ENCODE results near the gene TMEM184A.
"Not testable (repeated sequence)": the region's sequence is repeated elsewhere in the genome, so short reads cannot be mapped to it uniquely, and the experiment has no call there.

TMEM184A gene

DNA sequence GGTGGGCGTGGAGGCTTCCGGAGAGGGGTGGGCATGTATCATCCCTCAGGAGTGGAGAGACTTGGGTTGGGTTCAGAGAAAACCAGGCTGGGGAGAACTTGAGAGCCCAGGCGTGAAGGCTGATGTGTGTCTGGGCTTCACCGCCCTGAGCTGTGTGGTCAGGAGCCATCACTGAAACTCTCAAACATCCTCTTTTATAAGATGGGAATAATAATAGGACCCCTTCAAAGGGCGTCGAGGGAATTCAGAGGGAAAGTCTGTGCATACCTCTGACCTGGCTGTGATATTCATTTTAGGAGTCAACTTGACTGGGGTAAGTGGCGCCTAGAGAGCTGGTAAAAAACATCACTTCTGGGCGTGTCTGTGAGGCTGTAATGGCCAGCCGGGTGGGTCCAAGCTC, 34.9 kb upstream of the TMEM184A start:
- DNase-seq (ENCODE audit: low read depth in 4 of 4, low spot score in 1 of 4): no peak

DNA sequence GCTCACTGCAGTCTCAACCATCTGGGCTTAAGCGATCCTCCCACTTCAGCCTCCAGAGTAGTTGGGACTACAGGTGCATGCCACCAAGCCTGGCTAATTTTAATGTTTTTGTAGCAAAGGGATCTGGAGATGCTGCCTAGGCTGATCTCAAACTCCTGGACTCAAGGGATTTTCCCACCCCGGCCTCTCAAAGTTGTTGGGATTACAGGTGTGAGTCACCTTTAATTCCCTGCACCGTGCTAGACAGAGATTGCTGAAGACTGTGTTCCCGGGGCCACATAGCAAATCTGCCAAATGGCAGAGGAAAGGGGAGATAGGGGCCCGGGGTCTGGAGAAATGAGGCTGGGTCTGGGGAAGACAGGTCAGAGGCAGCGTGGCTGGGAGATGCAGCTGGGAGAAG, 34.5 kb upstream of the TMEM184A start:
- no peak for DNase-seq (ENCODE audit: low read depth in 4 of 4, low spot score in 1 of 4)

DNA sequence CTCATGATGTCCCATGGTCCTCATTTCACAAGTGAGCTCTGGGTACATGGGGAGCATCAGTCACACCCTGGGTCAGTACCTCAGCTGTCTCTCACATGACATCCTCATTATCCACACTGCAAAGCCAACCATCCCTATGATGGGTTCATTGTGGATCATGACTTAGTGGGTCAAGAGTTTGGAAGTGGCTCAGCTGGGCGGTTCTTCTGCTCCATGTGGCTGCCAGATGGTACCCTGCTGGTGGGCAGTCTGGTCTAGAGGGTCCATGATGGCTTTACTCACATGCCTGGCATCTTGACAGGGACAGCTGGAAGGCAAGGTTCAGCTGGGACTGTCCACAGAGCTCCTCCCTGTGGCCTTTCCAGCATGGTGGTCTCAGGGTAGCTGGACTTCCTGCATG, 33.0 kb upstream of the TMEM184A start:
- no peak for DNase-seq (ENCODE audit: low read depth in 4 of 4, low spot score in 1 of 4)

DNA sequence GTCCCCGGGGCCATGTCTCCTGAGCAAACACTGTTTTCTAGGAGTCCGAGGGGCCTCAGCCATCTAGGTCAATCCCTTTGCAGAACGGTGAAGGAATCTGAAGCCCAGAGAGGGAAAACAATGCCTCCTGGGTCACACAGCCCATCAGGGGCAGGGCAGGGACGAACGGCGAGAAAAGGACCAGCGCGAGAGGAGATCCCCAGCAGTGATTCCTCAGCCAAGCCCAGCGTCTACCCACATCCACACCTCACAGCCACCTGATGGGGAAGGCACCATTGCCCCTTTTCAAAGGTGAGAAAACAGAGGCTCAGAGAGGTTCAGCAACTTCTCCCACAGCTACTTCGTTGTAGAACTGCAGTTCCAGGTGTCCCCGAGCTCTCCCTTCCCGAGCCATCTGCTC, 31.7 kb upstream of the TMEM184A start:
- no peak for DNase-seq (ENCODE audit: low read depth in 4 of 4, low spot score in 1 of 4)

DNA sequence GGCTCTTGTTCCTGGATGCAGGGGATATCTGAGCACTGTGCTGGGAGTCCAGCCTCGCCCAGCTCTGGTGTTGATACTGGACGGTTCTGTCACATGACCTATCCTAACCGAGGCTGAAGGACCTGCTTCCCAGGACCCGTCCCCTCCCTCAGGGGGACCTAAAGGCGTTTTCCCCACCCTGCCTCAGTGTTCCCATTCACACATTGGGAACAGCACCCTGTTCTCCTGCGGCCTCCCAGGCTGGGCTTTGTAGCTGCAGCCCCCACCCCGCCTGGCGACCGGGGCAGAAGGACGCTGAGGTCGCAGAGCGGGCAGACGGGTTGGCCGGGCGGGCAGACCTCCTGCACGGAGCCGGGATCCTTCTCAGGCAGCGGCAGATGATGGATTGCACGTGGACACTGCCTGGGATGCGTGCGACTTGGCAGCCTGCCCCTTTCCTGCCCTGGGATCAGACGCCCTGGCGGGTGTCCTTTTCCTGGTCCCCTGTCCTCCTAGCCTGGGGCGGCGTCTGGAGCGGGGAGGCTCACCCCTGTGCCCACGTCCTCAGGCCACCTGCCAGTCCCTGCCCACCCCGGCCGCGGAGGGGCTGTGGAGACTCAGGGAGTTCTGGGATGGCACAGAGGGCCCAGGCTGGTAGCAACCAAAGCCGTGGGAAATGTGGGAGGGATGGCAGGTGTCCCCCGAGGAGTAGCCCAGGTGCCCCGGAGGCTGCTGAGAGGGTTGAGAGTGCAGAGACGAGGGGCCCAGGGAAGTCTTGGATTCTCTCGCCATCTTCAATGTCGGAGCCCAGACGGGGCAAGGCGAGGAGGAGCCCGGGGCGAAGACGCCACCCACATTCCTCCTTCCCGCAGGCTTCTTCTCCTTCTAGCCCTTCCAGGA, 31.1 kb upstream of the TMEM184A start:
- DNase-seq (ENCODE audit: low read depth in 4 of 4, low spot score in 1 of 4): no peak

DNA sequence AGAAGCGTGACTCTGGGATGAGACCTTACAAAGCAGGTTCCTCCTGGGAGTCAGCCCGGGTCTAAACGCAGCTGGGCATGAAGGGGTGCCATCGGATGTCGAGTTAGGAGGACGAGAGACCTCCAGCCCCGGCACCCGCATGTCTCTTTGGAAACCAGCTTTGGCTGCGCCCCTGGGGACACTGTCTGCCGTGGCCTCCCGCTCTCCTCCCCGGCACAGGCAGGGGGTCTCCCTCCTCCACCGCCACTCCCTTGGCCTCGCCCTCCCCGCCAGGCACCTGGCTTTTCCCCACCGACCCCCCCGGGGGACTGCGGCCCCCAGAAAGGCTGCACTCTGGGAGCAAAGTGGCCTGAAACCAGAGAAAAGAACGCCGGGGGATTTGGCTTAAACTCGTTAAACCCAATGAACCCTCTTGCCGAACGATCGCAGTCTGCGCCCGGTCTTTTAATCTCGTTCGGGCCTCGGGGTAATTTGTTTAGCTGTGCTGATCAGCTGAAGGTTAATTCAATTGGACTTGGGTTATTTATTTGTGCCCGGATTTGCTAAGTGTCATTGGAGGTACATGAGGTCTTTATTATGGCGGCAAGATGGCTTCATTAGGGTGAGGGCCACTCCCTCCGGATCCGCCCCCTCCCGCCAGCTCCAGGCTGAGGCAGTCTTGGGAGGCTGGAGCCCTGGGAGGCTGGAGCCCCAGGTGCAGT, 30.3 kb upstream of the TMEM184A start:
- DNase-seq (ENCODE audit: low read depth in 4 of 4, low spot score in 1 of 4): no peak

DNA sequence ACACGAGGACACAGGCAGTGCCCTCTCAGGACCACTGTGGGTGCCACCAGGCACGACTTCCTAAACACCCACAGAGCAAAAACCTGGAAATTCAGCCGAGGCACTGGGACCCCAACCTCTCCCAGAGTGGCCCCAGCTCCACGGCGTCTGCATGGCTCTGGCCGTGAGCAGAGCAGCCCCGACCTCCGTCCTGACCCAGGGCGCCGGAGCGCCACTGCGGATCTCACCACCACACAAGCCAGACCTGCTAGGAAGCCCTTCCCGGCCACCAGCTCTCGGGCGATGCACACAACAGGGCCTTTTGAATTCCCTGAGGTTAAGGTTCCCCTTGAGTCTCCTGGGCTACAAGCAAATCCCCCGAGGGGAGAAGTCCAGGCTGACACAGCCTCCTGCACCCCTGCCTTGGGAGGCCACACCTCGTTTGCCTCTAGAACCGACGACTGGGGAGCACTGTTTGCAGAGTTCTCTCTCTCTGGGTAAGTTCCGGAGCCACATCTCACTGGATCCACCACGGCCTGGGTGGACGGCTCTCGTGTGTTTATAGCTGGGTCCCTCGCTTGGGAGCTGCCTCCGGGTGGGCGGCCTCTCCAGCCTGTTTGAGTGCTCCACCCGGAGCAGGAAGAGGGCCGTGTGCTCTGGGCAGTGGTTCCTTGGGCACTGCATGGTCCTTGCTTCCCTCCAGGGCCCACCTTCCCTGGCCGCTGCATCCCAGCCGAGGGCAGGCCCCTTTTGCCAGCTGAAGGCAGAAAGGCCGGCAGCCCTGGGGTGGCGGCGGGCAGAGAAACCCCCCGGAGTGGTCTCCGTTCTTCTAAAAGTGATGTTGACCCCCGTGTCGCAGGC, 29.4 kb upstream of the TMEM184A start:
- DNase-seq (ENCODE audit: low read depth in 4 of 4, low spot score in 1 of 4): no peak

DNA sequence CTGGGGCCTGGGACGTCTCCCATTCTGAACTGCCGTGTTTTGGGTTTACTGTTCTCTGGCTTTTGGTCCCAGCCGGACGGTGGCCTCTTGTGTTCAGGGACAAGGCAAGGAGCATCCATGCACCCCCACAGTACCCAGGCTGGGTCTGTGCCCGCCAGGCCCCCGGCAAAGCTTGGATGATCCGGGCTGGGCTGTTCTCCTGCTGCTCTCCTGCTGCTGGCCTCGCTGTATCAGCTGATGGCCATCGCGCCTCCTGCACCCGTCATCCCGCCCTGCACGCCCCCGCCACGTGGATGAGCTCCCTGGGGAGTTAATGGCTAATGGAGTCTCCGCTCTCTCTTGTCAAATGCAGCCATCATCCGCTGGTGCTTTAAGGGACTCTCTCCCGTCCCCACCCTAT, 28.7 kb upstream of the TMEM184A start:
- DNase-seq (ENCODE audit: low read depth in 4 of 4, low spot score in 1 of 4): no peak

DNA sequence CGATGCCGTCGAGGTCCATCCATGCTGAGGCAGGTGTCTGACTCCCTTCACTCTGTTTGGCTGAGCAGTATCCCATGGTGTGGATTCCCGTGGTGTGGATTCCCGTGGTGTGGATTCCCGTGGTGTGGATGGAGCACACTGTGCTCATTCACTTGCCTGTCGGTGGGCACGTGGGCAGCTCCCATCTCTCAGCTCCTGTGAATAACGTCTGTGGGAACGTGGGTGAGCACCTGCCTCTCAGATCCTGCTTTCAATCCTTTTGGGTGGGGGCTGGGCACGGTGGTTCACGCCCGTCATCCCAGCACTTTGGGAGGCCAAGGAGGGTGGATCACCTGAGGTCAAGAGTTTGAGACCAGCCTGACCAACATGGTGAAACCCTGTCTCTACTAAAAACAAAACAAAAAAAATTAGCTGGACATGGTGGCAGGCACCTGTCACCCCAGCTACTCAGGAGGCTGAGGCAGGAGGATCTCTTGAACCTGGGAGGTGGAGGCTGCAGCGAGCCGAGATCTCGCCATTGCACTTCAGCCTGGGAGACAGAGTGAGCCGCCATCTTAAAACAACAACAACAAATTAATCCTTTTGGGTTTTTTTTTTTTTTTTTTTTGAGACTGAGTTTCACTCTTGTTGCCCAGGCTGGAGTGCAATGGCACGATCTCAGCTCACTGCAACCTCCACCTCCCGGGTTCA, 27.4 kb upstream of the TMEM184A start:
- DNase-seq (ENCODE audit: low read depth in 4 of 4, low spot score in 1 of 4): not testable (repeated sequence)

DNA sequence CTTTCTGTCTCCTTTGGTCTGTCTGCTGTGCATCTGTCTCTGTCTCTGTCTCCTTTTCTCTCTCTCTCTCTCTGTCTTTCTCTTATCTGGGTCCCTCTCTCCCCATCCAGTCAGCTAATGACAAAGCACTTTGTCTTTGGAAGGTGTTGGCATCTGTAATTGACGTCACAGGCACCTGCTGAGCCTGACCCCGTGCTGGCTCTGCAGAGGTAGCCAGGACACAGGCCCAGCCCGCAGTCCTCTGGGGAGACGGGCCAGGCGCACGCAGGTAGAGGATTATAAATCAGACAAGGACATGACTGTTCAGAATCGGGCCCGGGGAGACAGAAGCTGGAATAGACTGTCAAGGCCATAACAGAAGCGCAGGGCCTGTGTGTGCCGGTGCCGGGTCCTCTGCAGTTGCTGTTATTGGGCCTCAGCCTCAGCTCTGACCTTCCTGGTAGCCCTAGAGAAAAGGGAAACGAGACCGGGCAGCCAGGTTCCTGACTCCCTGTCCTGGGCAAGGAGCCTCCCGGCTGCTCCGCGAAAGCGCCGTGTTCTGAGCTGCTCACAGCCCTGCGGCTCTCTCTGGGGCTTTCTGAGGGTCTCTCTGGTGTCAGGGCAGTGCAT, 24.5 kb upstream of the TMEM184A start:
- DNase-seq (ENCODE audit: low read depth in 4 of 4, low spot score in 1 of 4): no peak

DNA sequence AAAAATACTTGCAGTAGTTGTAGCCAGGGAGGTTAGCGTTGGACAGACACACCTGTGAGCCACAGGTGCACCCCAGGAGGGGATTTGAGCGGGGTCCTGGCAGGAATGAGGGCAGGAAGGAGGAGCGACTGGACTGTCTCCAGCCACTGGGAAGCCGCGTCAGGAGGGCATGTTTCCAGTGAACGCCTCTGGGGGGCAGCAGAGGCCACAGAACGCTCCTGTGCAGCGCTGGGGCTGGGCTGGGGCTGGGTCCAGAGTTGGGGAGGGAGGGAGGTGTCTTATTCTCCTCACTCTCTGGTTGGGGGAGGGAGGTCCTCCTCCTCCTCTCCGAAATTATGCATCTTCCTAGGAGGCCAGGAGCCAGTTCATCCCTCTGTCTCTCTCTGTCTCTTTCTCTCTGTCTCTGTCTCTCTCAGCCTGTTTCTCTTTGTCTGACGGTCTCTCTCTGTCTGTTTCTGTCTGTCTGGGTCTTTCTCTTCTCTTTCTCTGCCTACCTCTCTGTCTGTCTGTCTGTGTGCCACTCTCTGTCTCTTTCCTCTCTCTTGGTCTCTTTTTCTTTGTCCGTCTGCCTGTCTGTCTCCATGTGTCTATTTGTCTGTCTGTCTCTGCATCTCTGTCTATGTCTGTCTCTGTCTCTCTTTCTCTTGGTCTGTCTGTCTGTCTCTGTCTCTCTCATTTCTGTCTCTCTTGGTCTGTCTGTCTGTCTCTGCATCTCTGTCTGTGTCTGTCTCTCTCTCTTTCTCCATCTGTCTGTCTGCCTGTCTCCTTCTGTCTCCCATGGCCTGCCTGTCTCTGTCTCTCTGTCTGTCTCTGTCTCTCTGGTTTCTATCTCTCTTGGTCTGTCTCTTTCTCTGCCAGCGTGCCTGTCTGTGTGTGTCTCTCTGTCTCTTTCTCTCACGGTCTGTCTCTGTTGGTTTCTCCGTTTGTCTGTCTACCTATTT, 23.7 kb upstream of the TMEM184A start:
- peak; percentile 48 to 67 (median 62) for DNase-seq (ENCODE audit: low read depth in 4 of 4, low spot score in 1 of 4)

DNA sequence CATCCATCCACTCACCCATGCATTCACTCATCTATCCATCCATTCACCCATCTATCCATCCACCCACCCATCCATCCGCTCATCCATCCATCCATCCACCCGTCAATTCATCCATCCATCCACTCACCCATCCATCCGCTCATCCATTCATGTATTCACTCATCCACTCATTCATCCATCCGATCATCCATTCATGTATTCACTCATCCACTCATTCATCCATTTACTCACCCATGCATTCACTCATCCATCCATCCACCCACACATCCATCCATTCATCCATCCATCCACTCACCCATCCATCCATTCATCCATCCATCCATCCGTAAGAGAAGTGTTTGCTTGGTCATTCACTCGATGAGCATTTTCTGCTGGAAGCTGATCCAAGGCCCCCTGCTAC, 22.5 kb upstream of the TMEM184A start:
- DNase-seq (ENCODE audit: low read depth in 4 of 4, low spot score in 1 of 4): no peak

DNA sequence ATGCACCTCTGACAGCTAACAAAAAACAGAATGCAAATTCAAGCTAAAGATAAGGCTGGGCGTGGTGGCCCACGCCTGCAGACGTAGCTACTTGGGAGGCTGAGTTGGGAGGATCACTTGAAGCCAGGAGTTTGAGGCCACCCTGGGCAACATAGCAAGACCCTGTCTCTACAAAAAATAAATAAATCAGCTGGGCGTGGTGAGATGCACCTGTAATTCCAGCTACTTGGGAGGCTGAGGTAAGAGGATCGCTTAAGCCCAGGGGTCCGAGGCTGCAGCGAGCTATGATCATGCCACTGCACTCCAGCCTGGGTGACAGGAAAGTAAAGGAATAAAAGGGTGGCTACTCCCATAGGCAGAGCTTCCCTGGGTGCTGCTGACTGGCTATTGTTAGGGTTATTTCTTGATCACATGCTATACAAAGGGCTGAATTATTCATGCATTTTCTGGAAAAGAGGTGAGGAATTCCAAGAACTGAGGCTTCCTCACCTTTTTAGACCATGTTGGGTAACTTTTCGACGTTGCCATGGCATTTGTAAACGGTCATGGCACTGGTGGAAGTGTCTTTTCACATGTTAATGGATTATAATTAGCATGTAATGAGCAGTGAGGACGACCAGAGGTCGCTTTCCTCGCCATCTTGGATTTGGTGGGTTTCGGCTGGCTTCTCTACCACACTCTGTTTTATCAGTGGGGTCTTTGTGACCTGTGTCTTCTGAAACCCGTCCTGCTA, 20.7 kb upstream of the TMEM184A start:
- DNase-seq (ENCODE audit: low read depth in 4 of 4, low spot score in 1 of 4): no peak

DNA sequence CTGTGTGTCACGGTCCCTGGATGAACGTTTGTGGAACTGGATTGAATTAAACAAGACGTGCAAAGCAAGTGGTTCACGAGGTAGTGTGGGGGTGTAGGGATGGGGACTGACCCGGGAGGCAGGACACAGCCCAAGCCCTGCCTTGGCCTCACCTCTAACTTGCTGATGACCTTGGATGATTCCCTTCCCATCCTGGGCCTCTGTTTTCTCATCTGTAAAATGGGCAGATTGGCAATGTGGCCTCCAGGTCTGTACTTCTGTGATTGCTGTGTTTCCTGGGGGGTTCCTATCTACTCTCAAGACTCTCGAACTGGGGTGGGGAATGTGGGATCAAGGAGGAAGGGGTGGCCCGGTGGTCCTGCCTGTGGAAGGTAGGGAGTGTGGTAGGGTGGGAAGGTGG, 19.8 kb upstream of the TMEM184A start:
- no peak for DNase-seq (ENCODE audit: low read depth in 4 of 4, low spot score in 1 of 4)

DNA sequence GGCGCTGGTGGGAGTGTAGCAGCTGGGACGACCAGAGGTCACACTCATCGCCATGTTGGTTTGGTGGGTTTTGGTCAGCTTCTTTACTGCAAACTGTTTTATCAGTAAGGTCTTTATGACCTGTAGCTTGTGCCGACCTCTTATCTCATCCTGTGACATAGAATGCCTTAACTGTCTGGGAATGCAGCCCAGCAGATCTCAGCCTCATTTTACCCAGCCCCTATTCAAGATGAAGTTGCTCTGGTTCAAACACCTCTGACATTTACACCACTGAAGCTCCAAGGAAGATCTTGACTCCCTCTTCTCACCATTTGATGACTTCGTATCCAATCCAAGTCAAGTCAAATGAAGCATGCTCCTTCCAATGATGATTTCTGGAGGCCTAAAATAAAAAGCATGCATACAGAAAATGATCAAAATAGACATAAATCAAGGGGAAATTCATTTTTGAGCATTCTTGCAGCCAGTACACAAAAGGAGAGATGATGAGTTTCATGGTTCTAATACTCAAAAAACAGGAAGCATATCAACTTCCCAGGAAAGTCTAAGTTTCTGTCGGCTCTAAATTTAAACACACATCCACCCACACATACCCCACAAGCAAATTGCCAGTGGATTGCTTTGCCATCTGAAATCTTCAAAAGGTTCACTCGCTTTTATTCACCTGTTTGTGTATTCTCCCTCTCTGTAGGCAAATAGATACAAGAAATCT, 16.3 kb upstream of the TMEM184A start:
- no peak for DNase-seq (ENCODE audit: low read depth in 4 of 4, low spot score in 1 of 4)

DNA sequence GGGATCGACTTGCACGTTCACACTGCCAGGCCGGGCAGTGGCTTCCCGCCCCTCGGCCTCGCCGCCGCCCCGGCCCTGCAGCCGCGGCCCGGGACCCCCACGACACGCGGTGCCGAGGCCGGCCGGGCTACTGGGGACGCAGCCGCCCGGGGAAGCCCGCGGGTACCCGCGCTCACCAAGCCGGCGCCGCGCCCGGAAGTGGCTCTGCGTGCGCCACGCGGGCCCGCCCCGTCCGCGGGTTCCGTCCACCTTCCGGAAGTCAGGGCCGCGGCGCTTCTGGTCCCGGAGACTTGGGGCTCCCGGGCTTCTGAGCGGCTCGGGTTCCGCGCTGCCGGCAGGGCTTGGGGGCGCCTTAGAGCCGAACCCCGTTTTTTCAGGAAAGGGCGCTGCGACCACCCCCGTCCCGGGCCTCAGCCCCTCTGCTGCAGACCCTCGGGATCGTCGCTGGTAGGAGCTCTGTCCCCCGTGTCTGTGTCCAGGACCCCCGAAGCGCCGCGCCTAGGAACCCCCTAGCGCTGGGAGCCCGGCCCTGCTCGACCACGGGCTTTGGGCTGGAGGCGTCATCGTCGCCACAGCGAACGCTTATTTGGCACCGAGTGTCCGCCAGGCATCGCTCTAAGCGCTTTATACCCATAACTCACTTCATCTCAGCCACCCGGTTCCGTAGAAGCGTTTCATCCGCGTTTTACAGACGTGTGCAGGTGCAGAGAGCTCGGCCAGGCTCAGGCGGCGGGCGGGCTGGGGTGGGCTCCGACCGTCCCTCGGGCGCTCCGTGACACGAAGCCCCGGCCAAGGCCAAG, 14.0 kb upstream of the TMEM184A start, which contains the start of gene PSMG3:
Gene PSMG3 (minus strand): TSS at position 200 of the 800 bp plus-strand sequence. CDS start 693 bp downstream, outside the sequence.
- peak; percentile 73 to 90 (median 84) for DNase-seq (ENCODE audit: low read depth in 4 of 4, low spot score in 1 of 4)

DNA sequence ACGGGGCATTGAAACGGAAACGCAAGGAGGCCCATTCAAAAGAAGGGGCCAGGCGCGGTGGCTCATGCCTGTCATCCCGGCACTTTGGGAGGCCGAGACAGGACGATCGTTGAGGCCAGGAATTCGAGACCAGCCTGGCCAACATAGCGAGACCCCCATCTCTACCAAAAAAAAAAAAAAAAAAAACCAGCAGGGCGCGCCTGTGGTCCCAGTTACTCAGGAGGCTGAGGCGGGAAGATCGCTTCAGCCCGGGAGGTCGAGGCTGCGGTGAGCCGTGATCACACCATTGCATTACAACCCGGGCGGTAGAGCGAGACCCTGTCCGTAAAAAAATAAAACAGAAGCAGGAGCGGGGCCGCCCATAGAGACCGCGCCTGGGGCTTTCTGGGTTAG, 13.4 kb upstream of the TMEM184A start:
- DNase-seq (ENCODE audit: low read depth in 4 of 4, low spot score in 1 of 4): no peak

Data from stimulated activated CD4-positive, alpha-beta T cell treated with anti-CD3 and anti-CD28 coated beads, Interleukin-1b, Interleukin-23, amount 100 ng/mL, for 24 hours (primary cell).